Measurements from ENCODE around the gene GRM3.

- TF ChIP-seq GATA2 (IDR thresholded peaks at IDR 0.05; ENCODE audit: low read depth, low read length) (no peak), GATA3 (IDR thresholded peaks at IDR 0.05; ENCODE audit: low read depth, low read length) (no peak)
These were observed 45.4 kb upstream of the GRM3 start for GRCh38 chr7:86598311-86598710.
